SU-DHL-6 (cell line): ENCODE data around the gene BRICD5.

Experiments
- H2AFZ ChIP-seq: fragments of 200-600 bp; sonication (generic); 2 replicates; pipeline ENCODE4 v1.6.1; 2014; ENCODE audit warnings: low read depth, mild to moderate bottlenecking, moderate library complexity, mixed read lengths, antibody characterized with exemption, low read length; ENCODE audit not compliant: severe bottlenecking
- H3F3A ChIP-seq: fragments of 200-600 bp; shearing (Covaris generic); 2 replicates; pipeline ENCODE4 v1.6.0; 2016; ENCODE audit warnings: antibody characterized with exemption, mild to moderate bottlenecking; ENCODE audit not compliant: insufficient read depth
- H3K27ac ChIP-seq: fragments of 200-600 bp; sonication (generic); 2 replicates; pipeline ENCODE4 v1.5.1; 2016; ENCODE audit warnings: low read depth, mild to moderate bottlenecking, low read length, moderate library complexity, mixed read lengths
- H3K27me3 ChIP-seq: fragments of 200-600 bp; sonication (generic), shearing (Covaris generic); 2 replicates; pipeline ENCODE4 v1.6.0; 2014; ENCODE audit warnings: mild to moderate bottlenecking, low read length
- H3K36me3 ChIP-seq: fragments of 200-600 bp; sonication (generic); 2 replicates; pipeline ENCODE4 v1.6.1; 2014; ENCODE audit warnings: mild to moderate bottlenecking, low read length, mixed read lengths
- H3K4me2 ChIP-seq: fragments of 300-600, 200-600 bp; shearing (Covaris generic), sonication (generic); 2 replicates; pipeline ENCODE4 v1.6.0; 2014; ENCODE audit warnings: low read length, low read depth, mild to moderate bottlenecking; ENCODE audit not compliant: poor library complexity, severe bottlenecking
- H3K4me3 ChIP-seq: fragments of 200-600 bp; sonication (generic); 2 replicates; pipeline ENCODE4 v1.5.1; 2014; ENCODE audit warnings: antibody characterized with exemption, low read length, mild to moderate bottlenecking, mixed read lengths; ENCODE audit not compliant: insufficient read depth, poor library complexity, severe bottlenecking
- H3K79me2 ChIP-seq: fragments of 200-600 bp; sonication (generic); 2 replicates; pipeline ENCODE4 v1.6.1; 2014; ENCODE audit warnings: mild to moderate bottlenecking, low read length, moderate library complexity; ENCODE audit not compliant: insufficient read depth
- H3K9ac ChIP-seq: fragments of 200-600 bp; sonication (generic); 2 replicates; pipeline ENCODE4 v1.7.0; 2014; ENCODE audit warnings: mild to moderate bottlenecking, low read length
- H3K9me2 ChIP-seq: fragments of 200-600 bp; sonication (generic); replicated peaks from 2 replicates; pipeline ENCODE4 v1.6.1; 2014; ENCODE audit warnings: low read length; ENCODE audit not compliant: insufficient read depth
- H3K9me3 ChIP-seq: fragments of 200-600 bp; sonication (generic); 2 replicates; pipeline ENCODE4 v1.6.1; 2014; ENCODE audit warnings: low read length, mixed read lengths; ENCODE audit not compliant: insufficient read depth
- H4K20me1 ChIP-seq: fragments of 200-600 bp; sonication (generic); 2 replicates; pipeline ENCODE4 v1.6.1; 2014; ENCODE audit warnings: low read depth, mild to moderate bottlenecking, antibody characterized with exemption, low read length, moderate library complexity, mixed read lengths
- EZH2phosphoT487 ChIP-seq: fragments of 200-600 bp; sonication (generic), shearing (Covaris generic); conservative IDR thresholded peaks from 2 replicates; pipeline ENCODE4 v1.6.1; 2018; ENCODE audit warnings: mild to moderate bottlenecking, antibody characterized with exemption, low read length, moderate library complexity, mixed read lengths
- TF ChIP-seq, protein P1 (sequence below): fragments of 200-600 bp; sonication (generic); IDR thresholded peaks from one replicate; pipeline ENCODE4 v1.5.1; 2017; ENCODE audit warnings: antibody characterized with exemption, mild to moderate bottlenecking, low read length, moderate library complexity; ENCODE audit not compliant: insufficient read depth, poor library complexity, severe bottlenecking

BRICD5 gene

DNA sequence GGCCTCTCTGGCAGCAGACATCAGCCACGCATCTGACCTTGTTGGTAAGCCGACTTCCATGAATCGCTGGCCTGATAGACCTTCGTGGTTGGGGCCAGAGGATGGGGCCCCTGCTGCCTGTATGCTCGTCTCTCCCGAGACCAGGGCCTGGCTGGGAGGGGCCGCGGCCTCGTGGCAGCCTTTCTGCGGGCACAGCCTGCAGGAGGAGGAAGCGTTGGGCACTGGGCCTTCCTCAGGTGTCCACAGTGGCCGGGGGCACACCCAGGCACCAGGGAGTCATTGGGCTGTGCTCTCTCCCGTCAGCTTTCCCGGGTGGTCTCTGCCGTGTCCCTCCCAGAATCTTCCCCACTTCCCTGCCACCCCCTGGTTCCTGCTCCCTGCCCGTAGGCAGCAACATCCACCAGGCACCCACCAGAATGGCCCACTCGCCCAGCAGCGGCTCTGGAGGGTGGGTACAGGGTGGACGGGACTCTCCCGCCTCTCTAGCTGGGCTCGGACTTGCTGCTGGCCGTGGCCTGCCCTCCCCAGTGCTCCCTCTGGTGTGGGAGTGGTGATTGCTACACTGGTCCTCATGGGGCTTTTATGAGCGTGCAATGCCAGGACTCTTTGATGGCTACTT is 19.1 kb upstream of the BRICD5 start:
- Histone ChIP-seq H3K79me2 (peaks cover 33% of the 10 kb centered on the region), H2AFZ (no peak overlapping the region), H3K9me3 (no peaks in the 10 kb centered on the region), H3K9me2 (no peaks in the 10 kb centered on the region), H3K27me3 (no peaks in the 10 kb centered on the region), H3K36me3 (no peaks in the 10 kb centered on the region), H3K27ac (no peak overlapping the region), H3K9ac (no peak overlapping the region), H3K4me3 (no peak overlapping the region), H3K4me2 (no peak overlapping the region), H3F3A (no peaks in the 10 kb centered on the region), H4K20me1 (no peaks in the 10 kb centered on the region)
- no peak for TF ChIP-seq EZH2phosphoT487
- TF ChIP-seq, protein P1, sequence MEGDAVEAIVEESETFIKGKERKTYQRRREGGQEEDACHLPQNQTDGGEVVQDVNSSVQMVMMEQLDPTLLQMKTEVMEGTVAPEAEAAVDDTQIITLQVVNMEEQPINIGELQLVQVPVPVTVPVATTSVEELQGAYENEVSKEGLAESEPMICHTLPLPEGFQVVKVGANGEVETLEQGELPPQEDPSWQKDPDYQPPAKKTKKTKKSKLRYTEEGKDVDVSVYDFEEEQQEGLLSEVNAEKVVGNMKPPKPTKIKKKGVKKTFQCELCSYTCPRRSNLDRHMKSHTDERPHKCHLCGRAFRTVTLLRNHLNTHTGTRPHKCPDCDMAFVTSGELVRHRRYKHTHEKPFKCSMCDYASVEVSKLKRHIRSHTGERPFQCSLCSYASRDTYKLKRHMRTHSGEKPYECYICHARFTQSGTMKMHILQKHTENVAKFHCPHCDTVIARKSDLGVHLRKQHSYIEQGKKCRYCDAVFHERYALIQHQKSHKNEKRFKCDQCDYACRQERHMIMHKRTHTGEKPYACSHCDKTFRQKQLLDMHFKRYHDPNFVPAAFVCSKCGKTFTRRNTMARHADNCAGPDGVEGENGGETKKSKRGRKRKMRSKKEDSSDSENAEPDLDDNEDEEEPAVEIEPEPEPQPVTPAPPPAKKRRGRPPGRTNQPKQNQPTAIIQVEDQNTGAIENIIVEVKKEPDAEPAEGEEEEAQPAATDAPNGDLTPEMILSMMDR = no peak

DNA sequence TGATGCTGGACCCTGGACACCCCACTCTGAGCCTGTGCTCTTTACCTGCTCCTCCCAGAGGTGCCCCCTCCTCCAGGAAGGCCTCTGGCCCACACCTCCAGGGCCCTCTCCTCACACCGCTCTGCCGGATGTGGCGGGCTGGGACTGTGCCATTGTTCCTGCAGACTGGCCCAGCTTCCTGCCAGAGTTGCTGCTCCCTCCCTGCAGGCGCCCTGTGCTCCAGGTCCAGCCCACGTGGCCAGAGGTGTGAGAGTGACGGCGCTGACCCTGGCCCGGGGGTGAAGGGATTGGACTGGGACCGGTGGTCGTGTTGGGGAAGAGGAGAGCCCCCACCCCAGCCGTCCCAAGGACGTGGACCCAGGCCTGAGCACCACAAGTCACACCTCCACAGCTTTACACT is 18.4 kb upstream of the BRICD5 start:
- H3K9ac ChIP-seq = no peak overlapping the region
- no peak overlapping the region for H2AFZ ChIP-seq
- H3K9me2 ChIP-seq = no peaks in the 10 kb centered on the region
- no peaks in the 10 kb centered on the region for H3K36me3 ChIP-seq
- no peaks in the 10 kb centered on the region for H4K20me1 ChIP-seq
- no peak overlapping the region for H3K27ac ChIP-seq
- TF ChIP-seq, protein P1 = no peak
- no peak for TF ChIP-seq EZH2phosphoT487
- H3K27me3 ChIP-seq = no peaks in the 10 kb centered on the region
- peaks cover 40% of the 10 kb centered on the region for H3K79me2 ChIP-seq
- no peaks in the 10 kb centered on the region for H3K9me3 ChIP-seq
- H3K4me2 ChIP-seq = no peak overlapping the region
- 0 out of 2 replicates have a peak, but pooled peaks cover 3% of the 10 kb centered on the region for H3F3A ChIP-seq
- no peak overlapping the region for H3K4me3 ChIP-seq

DNA sequence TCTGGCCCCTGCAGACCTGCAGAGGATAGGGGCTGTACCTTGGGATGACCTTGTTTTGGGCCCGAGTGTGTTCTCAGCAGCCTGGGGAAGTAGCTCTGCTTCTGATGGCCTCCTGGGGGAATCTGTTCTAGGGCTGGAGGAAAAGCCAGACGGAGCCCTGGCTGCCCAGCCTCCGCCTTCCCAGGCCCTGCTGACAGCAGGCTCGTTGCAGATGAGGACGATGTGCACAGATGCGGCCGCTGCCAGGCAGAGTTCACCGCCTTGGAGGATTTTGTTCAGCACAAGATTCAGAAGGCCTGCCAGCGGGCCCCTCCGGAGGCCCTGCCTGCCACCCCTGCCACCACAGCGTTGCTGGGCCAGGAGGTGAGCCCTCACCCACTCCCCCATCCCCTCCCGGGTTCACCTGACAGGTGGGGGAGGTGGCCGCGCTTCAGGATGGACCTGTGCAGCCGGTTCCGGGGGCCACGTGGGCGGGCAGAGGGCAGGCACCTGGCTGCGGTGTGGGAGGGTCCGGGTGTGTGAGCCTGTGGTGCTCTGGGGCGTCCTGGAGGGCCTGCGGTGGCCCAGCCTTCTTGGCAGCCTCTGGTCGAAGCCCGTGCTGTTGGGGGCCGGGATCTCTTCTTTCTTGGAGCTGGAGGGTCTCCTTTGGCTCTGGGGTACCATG is 17.6 kb upstream of the BRICD5 start:
- no peaks in the 10 kb centered on the region for H3K9me3 ChIP-seq
- no peaks in the 10 kb centered on the region for H3K27me3 ChIP-seq
- H3K27ac ChIP-seq = no peak overlapping the region
- no peak overlapping the region for H3K4me2 ChIP-seq
- no peaks in the 10 kb centered on the region for H3K9me2 ChIP-seq
- H4K20me1 ChIP-seq = no peaks in the 10 kb centered on the region
- no peak overlapping the region for H2AFZ ChIP-seq
- TF ChIP-seq, protein P1 = no peak
- no peak overlapping the region for H3K9ac ChIP-seq
- peaks cover 44% of the 10 kb centered on the region for H3K79me2 ChIP-seq
- H3K36me3 ChIP-seq = no peaks in the 10 kb centered on the region
- H3F3A ChIP-seq = 0 out of 2 replicates have a peak, but pooled peaks cover 4% of the 10 kb centered on the region
- no peak overlapping the region for H3K4me3 ChIP-seq
